GM23338 (cell line): ENCODE measurements around the gene TPH2. TPM values are rescaled to one million over a fixed set of nuclear protein-coding genes. Genes with fewer than 3 reads are reported as not detected.

Experiments
- ATAC-seq: fragments of 200-7000 bp; cut with Tn5 transposase; 3 replicates; pipeline ENCODE4 v1.9.1; 2020
- DNase-seq: peaks from one replicate; pipeline ENCODE4 v3.0.0-alpha.2; 2015; ENCODE audit warnings: low spot score
- H2AFZ ChIP-seq: fragments of 200-600 bp; sonication (generic); 2 replicates; pipeline ENCODE4 v1.8.0; 2016; ENCODE audit warnings: antibody characterized with exemption, mild to moderate bottlenecking, moderate library complexity
- H3F3A ChIP-seq: fragments of 200-600 bp; sonication (generic); replicated peaks from 2 replicates; pipeline ENCODE4 v1.8.0; 2017; ENCODE audit warnings: antibody characterized with exemption, mixed run types, low read depth
- H3K27ac ChIP-seq: fragments of 200-600 bp; sonication (generic); 2 replicates; pipeline ENCODE4 v1.6.1; 2016; ENCODE audit warnings: low read depth
- H3K27me3 ChIP-seq: fragments of 200-600 bp; sonication (generic); 2 replicates; pipeline ENCODE4 v1.8.0; 2016; ENCODE audit warnings: mild to moderate bottlenecking, mixed run types, moderate library complexity; ENCODE audit not compliant: insufficient read depth
- H3K36me3 ChIP-seq: fragments of 200-600 bp; sonication (generic); 2 replicates; pipeline ENCODE4 v1.8.0; 2016; ENCODE audit warnings: mild to moderate bottlenecking; ENCODE audit not compliant: insufficient read depth
- H3K4me1 ChIP-seq: fragments of 200-600 bp; sonication (generic); 2 replicates; pipeline ENCODE4 v1.8.0; 2016; ENCODE audit warnings: mild to moderate bottlenecking, moderate library complexity; ENCODE audit not compliant: insufficient read depth
- H3K4me2 ChIP-seq: fragments of 200-600 bp; sonication (generic); 2 replicates; pipeline ENCODE4 v1.7.1; 2017; ENCODE audit warnings: mixed run types
- H3K4me3 ChIP-seq: fragments of 200-600 bp; sonication (generic); 2 replicates; pipeline ENCODE4 v1.6.1; 2016; ENCODE audit warnings: mixed run types
- H3K79me2 ChIP-seq: fragments of 200-600 bp; sonication (generic); replicated peaks from 2 replicates; pipeline ENCODE4 v1.8.0; 2017; ENCODE audit warnings: mild to moderate bottlenecking; ENCODE audit not compliant: insufficient read depth
- H3K9me2 ChIP-seq: fragments of 200-600 bp; sonication (generic); 2 replicates; pipeline ENCODE4 v1.8.0; 2017; ENCODE audit not compliant: insufficient read depth
- H4K20me1 ChIP-seq: fragments of 200-600 bp; sonication (generic); replicated peaks from 2 replicates; pipeline ENCODE4 v1.8.0; 2017; ENCODE audit warnings: mild to moderate bottlenecking; ENCODE audit not compliant: insufficient read depth
- H3K27ac Mint-ChIP-seq: 2 replicates; pipeline ENCODE4 v1.8.0; 2020; ENCODE audit warnings: inconsistent platforms, mild to moderate bottlenecking, moderate library complexity, mixed read lengths
- H3K27me3 Mint-ChIP-seq: 3 replicates; pipeline ENCODE4 v1.8.0; 2022; ENCODE audit warnings: low read depth, mild to moderate bottlenecking, moderate library complexity, mixed read lengths, inconsistent platforms; ENCODE audit not compliant: insufficient read depth, poor library complexity
- H3K36me3 Mint-ChIP-seq: 3 replicates; pipeline ENCODE4 v1.8.0; 2021; ENCODE audit warnings: low read depth, mild to moderate bottlenecking, inconsistent platforms, moderate library complexity, mixed read lengths
- H3K4me1 Mint-ChIP-seq: 3 replicates; pipeline ENCODE4 v1.8.0; 2020; ENCODE audit warnings: mild to moderate bottlenecking, inconsistent platforms, mixed read lengths
- H3K4me3 Mint-ChIP-seq: 3 replicates; pipeline ENCODE4 v1.8.0; 2021; ENCODE audit warnings: moderate library complexity, mild to moderate bottlenecking, inconsistent platforms, mixed read lengths
- H3K9me3 Mint-ChIP-seq: 3 replicates; pipeline ENCODE4 v1.8.0; 2020; ENCODE audit warnings: moderate library complexity, mild to moderate bottlenecking, inconsistent platforms, mixed read lengths
- JUNB ChIP-seq: IDR thresholded peaks from one replicate; pipeline ENCODE4 v1.6.1; 2016; ENCODE audit warnings: antibody characterized with exemption; ENCODE audit not compliant: unreplicated experiment
- NANOG ChIP-seq: IDR thresholded peaks from 2 replicates; pipeline ENCODE4 v1.6.1; 2016; ENCODE audit warnings: antibody characterized with exemption, borderline replicate concordance
- POLR2AphosphoS5 ChIP-seq: IDR thresholded peaks from 2 replicates; pipeline ENCODE4 v1.6.1; 2016; ENCODE audit warnings: antibody characterized with exemption, low read depth
- REST ChIP-seq: IDR thresholded peaks from one replicate; pipeline ENCODE4 v1.6.1; 2018; ENCODE audit warnings: antibody characterized with exemption; ENCODE audit not compliant: unreplicated experiment
- STAT1 ChIP-seq: IDR thresholded peaks from one replicate; pipeline ENCODE4 v1.6.1; 2016; ENCODE audit warnings: antibody characterized with exemption; ENCODE audit not compliant: unreplicated experiment
- ZNF331 ChIP-seq: fragments of 250-450 bp; sonication (Bioruptor Pico); IDR thresholded peaks from 2 replicates; pipeline ENCODE4 v1.5.0; 2020; ENCODE audit warnings: low read depth, mild to moderate bottlenecking, moderate library complexity
- polyA plus RNA-seq: library from polyadenylated mRNA; unstranded; fragments of >200 nt; fragmentation: Nextera tagmentation; extraction: Ambion mirVana; gene quantifications from 2 replicates; pipeline ENCODE4 v1.2.1, GENCODE V29; 2016
- total RNA-seq: library from RNA; depleted of rRNA; stranded (reverse); fragments of >200 nt; shearing (Covaris generic); gene quantifications from 2 replicates; pipeline ENCODE4 v1.2.3, GENCODE V29; 2014

The TPH2 gene
- total and polyA plus RNA-seq, 2 experiments from 2014 or later: 0.94 to 1.4 TPM

- no peak overlapping the region for H3K4me3 Mint-ChIP-seq
- H3K27ac ChIP-seq: no peak overlapping the region
- no peaks in the 10 kb centered on the region for H3K36me3 Mint-ChIP-seq
- no peak for DNase-seq
- no peaks in the 10 kb centered on the region for H3K36me3 ChIP-seq
- no peak overlapping the region for H3K4me3 ChIP-seq
- H3K4me1 Mint-ChIP-seq: peaks cover 61% of the 10 kb centered on the region
- no peaks in the 10 kb centered on the region for H3K79me2 ChIP-seq
- H3K4me1 ChIP-seq: peaks cover 46% of the 10 kb centered on the region
- H3K27me3 ChIP-seq: no peaks in the 10 kb centered on the region
- no peaks in the 10 kb centered on the region for H4K20me1 ChIP-seq
- no peaks in the 10 kb centered on the region for H3K9me3 Mint-ChIP-seq
- H3K4me2 ChIP-seq: no peak overlapping the region
- H3K27me3 Mint-ChIP-seq: peaks cover 2% of the 10 kb centered on the region
- H2AFZ ChIP-seq: no peak overlapping the region
- TF ChIP-seq REST (no peak), STAT1 (no peak)
- no peak overlapping the region for H3K27ac Mint-ChIP-seq
- no peaks in the 10 kb centered on the region for H3F3A ChIP-seq
- H3K9me2 ChIP-seq: no peaks in the 10 kb centered on the region; the same call in 1 of the 2 replicates
- no peak for ATAC-seq
Measured at GRCh38 chr12:71955970-71956369, 17.3 kb downstream of the TPH2 start.

- no peak for DNase-seq
- no peaks in the 10 kb centered on the region for H4K20me1 ChIP-seq
- no peaks in the 10 kb centered on the region for H3K9me2 ChIP-seq
- no peaks in the 10 kb centered on the region for H3F3A ChIP-seq
- H3K27me3 ChIP-seq: no peaks in the 10 kb centered on the region
- no peaks in the 10 kb centered on the region for H3K36me3 Mint-ChIP-seq
- H3K36me3 ChIP-seq: no peaks in the 10 kb centered on the region
- no peak for ATAC-seq
- H3K27me3 Mint-ChIP-seq: peaks cover 2% of the 10 kb centered on the region
- H3K4me1 ChIP-seq: peaks cover 41% of the 10 kb centered on the region
- no peaks in the 10 kb centered on the region for H3K79me2 ChIP-seq
- H3K4me2 ChIP-seq: no peak overlapping the region
- no peak overlapping the region for H3K4me3 Mint-ChIP-seq
- no peak for TF ChIP-seq NANOG
- no peak for TF ChIP-seq REST
- TF ChIP-seq JUNB: no peak
- TF ChIP-seq ZNF331 (CRISPR knock-in tag): no peak
- no peak for TF ChIP-seq POLR2AphosphoS5
- H3K9me3 Mint-ChIP-seq: no peaks in the 10 kb centered on the region
- peaks cover 63% of the 10 kb centered on the region for H3K4me1 Mint-ChIP-seq
- no peak overlapping the region for H3K4me3 ChIP-seq
- no peak overlapping the region for H3K27ac Mint-ChIP-seq
- no peak overlapping the region for H2AFZ ChIP-seq
- H3K27ac ChIP-seq: no peak overlapping the region
Measured at GRCh38 chr12:71958056-71958455, 19.4 kb downstream of the TPH2 start.
